Endothelial cell (in vitro differentiated cells): ENCODE data around the gene ATP6AP1. TPM values are rescaled to one million over a fixed set of nuclear protein-coding genes. Genes with fewer than 3 reads are reported as not detected.

ENCODE experiments used
- DNase-seq: peaks from one replicate; pipeline ENCODE4 v3.0.0; 2021; ENCODE audit warnings: low spot score
- H3K27ac Mint-ChIP-seq: one replicate; pipeline ENCODE4 v1.8.0; 2021; ENCODE audit warnings: mixed read lengths, inconsistent platforms; ENCODE audit not compliant: unreplicated experiment
- H3K27me3 Mint-ChIP-seq: one replicate; pipeline ENCODE4 v1.8.0; 2021; ENCODE audit warnings: mild to moderate bottlenecking, moderate library complexity, mixed read lengths, inconsistent platforms; ENCODE audit not compliant: unreplicated experiment
- H3K36me3 Mint-ChIP-seq: one replicate; pipeline ENCODE4 v1.8.0; 2021; ENCODE audit warnings: mild to moderate bottlenecking, low read depth, mixed read lengths, inconsistent platforms; ENCODE audit not compliant: unreplicated experiment
- H3K4me1 Mint-ChIP-seq: one replicate; pipeline ENCODE4 v1.8.0; 2021; ENCODE audit warnings: mild to moderate bottlenecking, mixed read lengths, inconsistent platforms; ENCODE audit not compliant: unreplicated experiment
- H3K4me3 Mint-ChIP-seq: one replicate; pipeline ENCODE4 v1.8.0; 2021; ENCODE audit warnings: mild to moderate bottlenecking, mixed read lengths, inconsistent platforms; ENCODE audit not compliant: unreplicated experiment
- H3K9me3 Mint-ChIP-seq: one replicate; pipeline ENCODE4 v1.8.0; 2021; ENCODE audit warnings: mixed read lengths, inconsistent platforms; ENCODE audit not compliant: unreplicated experiment
- CTCF ChIP-seq: fragments of 200-600 bp; sonication (generic); IDR thresholded peaks from one replicate; pipeline ENCODE4 v1.5.0; 2021; ENCODE audit warnings: antibody characterized with exemption; ENCODE audit not compliant: unreplicated experiment
- total RNA-seq: library from RNA; stranded (reverse); fragmentation: NEBNext Ultra II Directional; extraction: Animal tissue kit (Norgen Biotek cat#: 25700); gene quantifications from one replicate; pipeline ENCODE4 v1.2.1, GENCODE V29; 2021; ENCODE audit not compliant: unreplicated experiment

ATP6AP1 gene
- total RNA-seq, 1 donor from 2014 or later, result 100 TPM

GRCh38 chrX:154436983-154437752 lies 8.7 kb downstream of the ATP6AP1 start, which contains the start of gene GDI1:
Gene GDI1 (plus strand): TSS chrX:154437154. CDS start chrX:154437255, 101 bp downstream.
- H3K9me3 Mint-ChIP-seq, result no peaks in the 10 kb centered on the region
- peak; percentile 46 for DNase-seq
- no peak for TF ChIP-seq CTCF
- H3K27ac Mint-ChIP-seq, result peak within 1 kb of the TSS; percentile 70
- peak within 1 kb of the TSS; percentile 92 for H3K4me3 Mint-ChIP-seq
- peaks cover 4% of the 10 kb centered on the region for H3K27me3 Mint-ChIP-seq
- H3K36me3 Mint-ChIP-seq, result peaks cover 7% of the 10 kb centered on the region
- peaks cover 8% of the 10 kb centered on the region for H3K4me1 Mint-ChIP-seq

DNA sequence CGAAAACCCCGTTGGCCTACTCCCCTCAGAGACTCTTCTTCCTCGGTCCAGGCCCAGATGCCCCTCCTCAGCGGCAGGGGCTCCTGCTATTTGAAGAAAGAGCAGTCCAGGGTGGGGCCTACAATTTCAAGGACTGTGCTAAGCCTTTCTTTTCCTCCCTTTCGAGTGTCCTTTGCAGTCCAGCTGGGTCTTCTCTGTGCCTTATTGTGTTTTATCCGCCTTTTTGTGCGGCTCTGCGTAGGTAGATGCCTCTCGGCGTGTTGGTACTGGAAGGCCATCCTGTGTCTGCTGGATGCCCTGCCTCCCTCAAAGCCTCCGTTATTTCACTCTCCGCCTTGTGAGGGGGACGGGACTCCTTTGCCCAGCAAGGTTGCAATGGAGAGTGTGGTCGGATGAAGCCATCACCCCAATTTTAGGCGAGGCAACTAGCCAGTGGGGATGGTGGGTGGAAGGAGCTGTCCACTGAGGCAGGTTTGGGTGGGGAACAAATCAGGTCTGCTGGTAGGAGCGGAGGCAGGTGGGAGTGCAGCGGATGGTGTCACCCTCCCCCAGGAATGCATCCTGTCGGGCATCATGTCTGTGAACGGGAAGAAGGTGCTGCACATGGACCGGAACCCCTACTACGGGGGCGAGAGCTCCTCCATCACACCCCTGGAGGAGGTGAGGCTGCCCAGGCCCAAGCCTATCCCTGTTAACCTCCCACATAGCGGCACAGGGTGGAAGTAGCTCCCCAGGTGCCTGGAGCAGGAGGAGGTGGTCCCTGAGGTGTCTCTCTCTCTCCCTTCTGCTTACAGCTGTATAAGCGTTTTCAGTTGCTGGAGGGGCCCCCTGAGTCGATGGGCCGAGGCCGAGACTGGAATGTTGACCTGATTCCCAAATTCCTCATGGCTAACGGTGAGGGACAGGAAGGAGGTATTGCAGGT lies 9.8 kb downstream of the ATP6AP1 start:
- H3K36me3 Mint-ChIP-seq, result peaks cover 5% of the 10 kb centered on the region
- TF ChIP-seq CTCF, result no peak
- peaks cover 4% of the 10 kb centered on the region for H3K27me3 Mint-ChIP-seq
- H3K4me3 Mint-ChIP-seq, result peak overlapping the region; percentile 92
- no peak overlapping the region for H3K27ac Mint-ChIP-seq
- H3K9me3 Mint-ChIP-seq, result no peaks in the 10 kb centered on the region
- H3K4me1 Mint-ChIP-seq, result peaks cover 8% of the 10 kb centered on the region
- DNase-seq, result no peak

DNA sequence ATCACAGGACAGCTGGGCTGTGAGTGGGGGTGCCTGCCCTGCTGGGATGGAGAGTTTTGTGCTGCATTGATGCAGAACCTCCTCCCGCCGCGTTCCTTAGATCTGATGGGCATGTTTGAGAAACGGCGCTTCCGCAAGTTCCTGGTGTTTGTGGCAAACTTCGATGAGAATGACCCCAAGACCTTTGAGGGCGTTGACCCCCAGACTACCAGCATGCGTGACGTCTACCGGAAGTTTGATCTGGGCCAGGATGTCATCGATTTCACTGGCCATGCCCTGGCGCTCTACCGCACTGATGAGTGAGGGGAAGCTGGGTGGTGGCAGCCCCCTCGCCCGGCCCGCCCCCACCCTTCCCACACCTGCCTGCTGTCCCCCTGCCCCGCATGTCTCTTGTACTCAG lies 11.4 kb downstream of the ATP6AP1 start:
- no peak for DNase-seq
- Mint-ChIP-seq H3K27me3 (peaks cover 1% of the 10 kb centered on the region), H3K36me3 (peaks cover 3% of the 10 kb centered on the region), H3K4me3 (no peak overlapping the region), H3K9me3 (no peaks in the 10 kb centered on the region), H3K4me1 (peaks cover 8% of the 10 kb centered on the region), H3K27ac (no peak overlapping the region)
- TF ChIP-seq CTCF, result no peak

GRCh38 chrX:154440623-154441357 lies 12.3 kb downstream of the ATP6AP1 start:
- H3K4me1 Mint-ChIP-seq, result peaks cover 8% of the 10 kb centered on the region
- peaks cover 3% of the 10 kb centered on the region for H3K36me3 Mint-ChIP-seq
- H3K4me3 Mint-ChIP-seq, result no peak overlapping the region
- no peak for TF ChIP-seq CTCF
- H3K27me3 Mint-ChIP-seq, result peaks cover 1% of the 10 kb centered on the region
- no peaks in the 10 kb centered on the region for H3K9me3 Mint-ChIP-seq
- DNase-seq, result no peak
- no peak overlapping the region for H3K27ac Mint-ChIP-seq
